ENCODE measurements around the gene PCNP.

DNA sequence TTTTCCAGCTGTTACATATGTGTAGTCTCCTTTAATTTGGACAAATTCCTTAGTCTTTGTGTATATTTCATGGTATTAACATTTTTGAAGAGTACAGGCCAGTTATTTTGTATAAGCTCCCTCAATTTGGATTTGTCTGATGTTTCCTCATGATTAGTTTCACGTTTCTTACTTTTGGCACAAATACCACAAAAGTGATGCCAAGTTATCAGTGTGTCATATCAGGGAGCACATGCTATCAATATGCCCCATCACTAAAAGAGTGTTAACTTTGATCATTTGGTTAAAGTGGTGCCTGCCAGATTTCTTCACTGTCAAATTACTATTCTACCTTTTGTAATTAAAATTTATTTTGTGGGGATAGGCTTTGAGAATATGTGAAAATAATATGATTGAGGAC lies 14.6 kb downstream of the PCNP start:
- TF ChIP-seq POLR2A (IDR thresholded peaks at IDR 0.05) (no peak), CTCF (IDR thresholded peaks at IDR 0.05) (no peak)
